GM18868 (cell line): ENCODE results near the gene GPRC5C.
"Not testable (repeated sequence)": the region's sequence is repeated elsewhere in the genome, so short reads cannot be mapped to it uniquely, and the experiment has no call there.

Source experiments
- ATAC-seq: cut with Tn5 transposase; IDR thresholded peaks from one replicate; pipeline ENCODE4 v1.9.1; 2021; ENCODE audit warnings: mild to moderate bottlenecking, moderate library complexity; ENCODE audit not compliant: unreplicated experiment

GPRC5C gene

GRCh38 chr17:74466111-74466827 lies 34.4 kb downstream of the GPRC5C start, which contains the start of gene CD300A:
Gene CD300A (plus strand): TSS chr17:74466634. CDS start chr17:74466704, 70 bp downstream.
- peak; percentile 14 for ATAC-seq

- ATAC-seq: no peak
Measured at GRCh38 chr17:74466828-74467184, 34.9 kb downstream of the GPRC5C start.

GRCh38 chr17:74467221-74467951 lies 35.5 kb downstream of the GPRC5C start:
- ATAC-seq: peak; percentile 63

GRCh38 chr17:74471341-74471740 lies 39.5 kb downstream of the GPRC5C start:
- ATAC-seq: no peak

- ATAC-seq: no peak
Measured at GRCh38 chr17:74472890-74473289, 41.0 kb downstream of the GPRC5C start.

- no peak for ATAC-seq
Measured at GRCh38 chr17:74473294-74473693, 41.4 kb downstream of the GPRC5C start.

- no peak for ATAC-seq
Measured at GRCh38 chr17:74474043-74474792, 42.3 kb downstream of the GPRC5C start.

GRCh38 chr17:74475189-74475588 lies 43.3 kb downstream of the GPRC5C start:
- no peak for ATAC-seq

- ATAC-seq: no peak
Measured at GRCh38 chr17:74477411-74477810, 45.5 kb downstream of the GPRC5C start.

- no peak for ATAC-seq
Measured at GRCh38 chr17:74478420-74479100, 46.7 kb downstream of the GPRC5C start.

GRCh38 chr17:74480290-74480689 lies 48.4 kb downstream of the GPRC5C start:
- no peak for ATAC-seq

- ATAC-seq: no peak
Measured at GRCh38 chr17:74481621-74482020, 49.7 kb downstream of the GPRC5C start.

GRCh38 chr17:74484066-74484465 lies 52.2 kb downstream of the GPRC5C start:
- no peak for ATAC-seq

- ATAC-seq: no peak
Measured at GRCh38 chr17:74485022-74485743, 53.3 kb downstream of the GPRC5C start.

- ATAC-seq: no peak
Measured at GRCh38 chr17:74485841-74486240, 54.0 kb downstream of the GPRC5C start.

- not testable (repeated sequence) for ATAC-seq
Measured at GRCh38 chr17:74488276-74488675, 56.4 kb downstream of the GPRC5C start.

GRCh38 chr17:74490716-74491115 lies 58.8 kb downstream of the GPRC5C start:
- ATAC-seq: no peak

- no peak for ATAC-seq
Measured at GRCh38 chr17:74491626-74492025, 59.7 kb downstream of the GPRC5C start.

- ATAC-seq: no peak
Measured at GRCh38 chr17:74493331-74493833, 61.5 kb downstream of the GPRC5C start.
